MM.1S (cell line): ENCODE data around the gene COL6A3.

Source experiments
- DNase-seq: peaks from one replicate; pipeline ENCODE4 v3.0.0-alpha.2; 2015
- H2AFZ ChIP-seq: fragments of 300-600 bp; sonication (generic); 2 replicates; pipeline ENCODE4 v1.6.0; 2016; ENCODE audit warnings: antibody characterized with exemption, low read length
- H3F3A ChIP-seq: fragments of 300-600 bp; sonication (generic); 2 replicates; pipeline ENCODE4 v1.6.1; 2016; ENCODE audit warnings: mild to moderate bottlenecking, antibody characterized with exemption, low read length, moderate library complexity, mixed read lengths; ENCODE audit not compliant: insufficient read depth
- H3K27ac ChIP-seq: fragments of 300-600 bp; sonication (generic); 2 replicates; pipeline ENCODE4 v1.5.1; 2016; ENCODE audit warnings: mild to moderate bottlenecking, low read length
- H3K27me3 ChIP-seq: fragments of 300-600 bp; sonication (generic); replicated peaks from 2 replicates; pipeline ENCODE4 v1.6.0; 2016; ENCODE audit warnings: low read length; ENCODE audit not compliant: insufficient read depth
- H3K36me3 ChIP-seq: fragments of 300-600 bp; sonication (generic); replicated peaks from 2 replicates; pipeline ENCODE4 v1.6.1; 2016; ENCODE audit warnings: mild to moderate bottlenecking, low read length, mixed read lengths; ENCODE audit not compliant: insufficient read depth
- H3K4me1 ChIP-seq: fragments of 300-600 bp; sonication (generic); 2 replicates; pipeline ENCODE4 v1.6.1; 2016; ENCODE audit warnings: low read length, mixed read lengths
- H3K4me2 ChIP-seq: fragments of 300-600 bp; sonication (generic); 2 replicates; pipeline ENCODE4 v1.6.0; 2016; ENCODE audit warnings: low read depth, low read length
- H3K4me3 ChIP-seq: fragments of 300-600 bp; sonication (generic); 2 replicates; pipeline ENCODE4 v1.5.1; 2016; ENCODE audit warnings: low read length, mixed read lengths
- H3K79me2 ChIP-seq: fragments of 300-600 bp; sonication (generic); 2 replicates; pipeline ENCODE4 v1.6.1; 2016; ENCODE audit warnings: mixed run types, low read length, mixed read lengths
- H3K9ac ChIP-seq: fragments of 300-600 bp; sonication (generic); 2 replicates; pipeline ENCODE4 v1.6.1; 2016; ENCODE audit warnings: low read length, mixed read lengths
- H3K9me2 ChIP-seq: fragments of 300-600 bp; sonication (generic); replicated peaks from 2 replicates; pipeline ENCODE4 v1.6.1; 2016; ENCODE audit warnings: mild to moderate bottlenecking, low read length, mixed read lengths; ENCODE audit not compliant: insufficient read depth
- H3K9me3 ChIP-seq: fragments of 300-600 bp; sonication (generic); replicated peaks from 2 replicates; pipeline ENCODE4 v1.6.1; 2016; ENCODE audit warnings: mild to moderate bottlenecking, low read length, mixed read lengths; ENCODE audit not compliant: insufficient read depth
- H4K20me1 ChIP-seq: fragments of 300-600 bp; sonication (generic); 2 replicates; pipeline ENCODE4 v1.6.1; 2016; ENCODE audit warnings: mild to moderate bottlenecking, low read length, moderate library complexity, mixed read lengths; ENCODE audit not compliant: insufficient read depth
- CTCF ChIP-seq: fragments of 300-600 bp; sonication (generic); IDR thresholded peaks from 2 replicates; pipeline ENCODE4 v1.5.1; 2016; ENCODE audit warnings: antibody characterized with exemption, low read length, mixed read lengths
- EZH2 ChIP-seq: fragments of 300-600 bp; sonication (generic); optimal IDR thresholded peaks from 2 replicates; pipeline ENCODE3; 2017; ENCODE audit warnings: low read depth, mild to moderate bottlenecking, antibody characterized with exemption, low read length, mixed read lengths
- EZH2phosphoT487 ChIP-seq: fragments of 300-600 bp; sonication (generic); IDR thresholded peaks from 2 replicates; pipeline ENCODE4 v1.6.1; 2018; ENCODE audit warnings: antibody characterized with exemption, low read length

Gene COL6A3

GRCh38 chr2:237444071-237444470 is 30.1 kb upstream of the COL6A3 start:
- Histone ChIP-seq H3K79me2 (no peaks in the 10 kb centered on the region), H3K4me2 (no peak overlapping the region), H4K20me1 (no peaks in the 10 kb centered on the region), H3K4me3 (no peak overlapping the region), H3K27ac (no peak overlapping the region), H3K36me3 (no peaks in the 10 kb centered on the region), H3K27me3 (0 out of 2 replicates have a peak, but pooled peaks cover 3% of the 10 kb centered on the region), H3K9ac (no peak overlapping the region), H2AFZ (no peak overlapping the region), H3K9me2 (no peaks in the 10 kb centered on the region), H3K9me3 (no peaks in the 10 kb centered on the region), H3K4me1 (no peaks in the 10 kb centered on the region), H3F3A (no peaks in the 10 kb centered on the region)
- DNase-seq: no peak
- TF ChIP-seq EZH2phosphoT487 (no peak), EZH2 (no peak), CTCF (no peak)

GRCh38 chr2:237441605-237442274 is 27.8 kb upstream of the COL6A3 start:
- no peak for DNase-seq
- Histone ChIP-seq H3F3A (no peaks in the 10 kb centered on the region), H3K27ac (no peak overlapping the region), H3K4me3 (no peak overlapping the region), H3K4me1 (no peaks in the 10 kb centered on the region), H3K36me3 (no peaks in the 10 kb centered on the region), H2AFZ (no peak overlapping the region), H3K9me2 (no peaks in the 10 kb centered on the region), H3K27me3 (no peaks in the 10 kb centered on the region), H3K9me3 (no peaks in the 10 kb centered on the region), H3K79me2 (no peaks in the 10 kb centered on the region), H4K20me1 (no peaks in the 10 kb centered on the region), H3K4me2 (no peak overlapping the region), H3K9ac (no peak overlapping the region)
- no peak for TF ChIP-seq EZH2
- no peak for TF ChIP-seq CTCF
- no peak for TF ChIP-seq EZH2phosphoT487

GRCh38 chr2:237440819-237441281 is 26.9 kb upstream of the COL6A3 start:
- Histone ChIP-seq H3K4me2 (no peak overlapping the region), H4K20me1 (no peaks in the 10 kb centered on the region), H3K79me2 (no peaks in the 10 kb centered on the region), H3K9me3 (no peaks in the 10 kb centered on the region), H3K4me3 (no peak overlapping the region), H3K27me3 (peaks cover 4% of the 10 kb centered on the region; the same call in 1 of the 2 replicates), H3K4me1 (no peaks in the 10 kb centered on the region), H3K36me3 (no peaks in the 10 kb centered on the region), H3K9me2 (no peaks in the 10 kb centered on the region), H3F3A (no peaks in the 10 kb centered on the region), H3K27ac (no peak overlapping the region), H3K9ac (no peak overlapping the region), H2AFZ (no peak overlapping the region)
- DNase-seq: no peak
- TF ChIP-seq EZH2phosphoT487 (no peak), CTCF (no peak), EZH2 (no peak)
